ENCODE measurements around the gene MAPK8. TPM values are rescaled to one million over a fixed set of nuclear protein-coding genes. Genes with fewer than 3 reads are reported as not detected.

Gene MAPK8
- total and polyA plus RNA-seq, 9 of the 15 experiments (the other 6 are each of a cell fraction or from before 2014, with no cell fraction given): 6.4 to 159 (median 71.0) TPM

DNA sequence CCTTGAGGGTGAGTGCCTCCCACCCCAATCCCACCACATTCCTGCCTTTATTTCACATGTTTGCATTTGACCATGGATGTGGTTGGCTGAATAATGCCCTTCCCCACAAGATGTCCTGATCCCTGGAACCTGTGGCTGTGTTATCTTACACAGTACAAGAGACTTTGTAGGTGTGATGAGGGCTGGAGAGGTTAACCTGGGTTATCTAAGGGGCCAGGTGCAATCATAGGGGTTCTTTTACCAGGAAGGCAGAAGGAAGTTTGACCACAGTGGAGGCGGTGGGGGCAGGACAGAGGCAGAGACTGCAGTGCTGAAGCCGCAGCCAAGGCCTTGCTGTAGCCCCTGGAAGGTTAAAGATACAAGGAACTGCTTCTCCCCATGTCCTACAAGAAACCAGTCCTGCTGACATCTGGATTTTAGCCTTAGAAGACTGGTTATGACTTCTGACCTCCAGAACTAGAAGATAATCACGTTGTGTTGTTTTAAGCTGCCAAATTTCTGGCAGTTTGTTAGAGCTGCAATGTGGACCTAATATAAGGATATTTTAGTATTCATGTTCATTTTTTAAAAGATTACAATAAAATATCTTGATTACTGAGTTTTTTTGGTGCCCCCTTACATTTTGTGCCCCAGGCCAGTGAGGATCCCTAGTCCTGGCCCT is 161.8 kb downstream of the MAPK8 start (continued):
- TF ChIP-seq, protein P1, sequence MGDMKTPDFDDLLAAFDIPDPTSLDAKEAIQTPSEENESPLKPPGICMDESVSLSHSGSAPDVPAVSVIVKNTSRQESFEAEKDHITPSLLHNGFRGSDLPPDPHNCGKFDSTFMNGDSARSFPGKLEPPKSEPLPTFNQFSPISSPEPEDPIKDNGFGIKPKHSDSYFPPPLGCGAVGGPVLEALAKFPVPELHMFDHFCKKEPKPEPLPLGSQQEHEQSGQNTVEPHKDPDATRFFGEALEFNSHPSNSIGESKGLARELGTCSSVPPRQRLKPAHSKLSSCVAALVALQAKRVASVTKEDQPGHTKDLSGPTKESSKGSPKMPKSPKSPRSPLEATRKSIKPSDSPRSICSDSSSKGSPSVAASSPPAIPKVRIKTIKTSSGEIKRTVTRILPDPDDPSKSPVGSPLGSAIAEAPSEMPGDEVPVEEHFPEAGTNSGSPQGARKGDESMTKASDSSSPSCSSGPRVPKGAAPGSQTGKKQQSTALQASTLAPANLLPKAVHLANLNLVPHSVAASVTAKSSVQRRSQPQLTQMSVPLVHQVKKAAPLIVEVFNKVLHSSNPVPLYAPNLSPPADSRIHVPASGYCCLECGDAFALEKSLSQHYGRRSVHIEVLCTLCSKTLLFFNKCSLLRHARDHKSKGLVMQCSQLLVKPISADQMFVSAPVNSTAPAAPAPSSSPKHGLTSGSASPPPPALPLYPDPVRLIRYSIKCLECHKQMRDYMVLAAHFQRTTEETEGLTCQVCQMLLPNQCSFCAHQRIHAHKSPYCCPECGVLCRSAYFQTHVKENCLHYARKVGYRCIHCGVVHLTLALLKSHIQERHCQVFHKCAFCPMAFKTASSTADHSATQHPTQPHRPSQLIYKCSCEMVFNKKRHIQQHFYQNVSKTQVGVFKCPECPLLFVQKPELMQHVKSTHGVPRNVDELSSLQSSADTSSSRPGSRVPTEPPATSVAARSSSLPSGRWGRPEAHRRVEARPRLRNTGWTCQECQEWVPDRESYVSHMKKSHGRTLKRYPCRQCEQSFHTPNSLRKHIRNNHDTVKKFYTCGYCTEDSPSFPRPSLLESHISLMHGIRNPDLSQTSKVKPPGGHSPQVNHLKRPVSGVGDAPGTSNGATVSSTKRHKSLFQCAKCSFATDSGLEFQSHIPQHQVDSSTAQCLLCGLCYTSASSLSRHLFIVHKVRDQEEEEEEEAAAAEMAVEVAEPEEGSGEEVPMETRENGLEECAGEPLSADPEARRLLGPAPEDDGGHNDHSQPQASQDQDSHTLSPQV (IDR thresholded peaks at IDR 0.05): peak; percentile 94
- TF ChIP-seq NR2C1 (IDR thresholded peaks at IDR 0.05): no peak; the same call in 1 of the 2 replicates
- peak; percentile 31; the same call in 1 of the 2 replicates for TF ChIP-seq NR2C1 (tag; IDR thresholded peaks at IDR 0.05)
- TF ChIP-seq ILF3 (IDR thresholded peaks at IDR 0.05; ENCODE audit: borderline replicate concordance): no peak
- no peak for TF ChIP-seq CCAR2 (IDR thresholded peaks at IDR 0.05; ENCODE audit: low read depth, low read length)
- TF ChIP-seq NFRKB (IDR thresholded peaks at IDR 0.05; ENCODE audit: low read depth): no peak
- peak; percentile 93 for TF ChIP-seq RUNX1 (IDR thresholded peaks at IDR 0.05; ENCODE audit: low read depth)
- peak; percentile 97 for TF ChIP-seq TCF3 (CRISPR knock-in tag; IDR thresholded peaks at IDR 0.05)
- no peak for TF ChIP-seq KAT7 (CRISPR knock-in tag; IDR thresholded peaks at IDR 0.05; ENCODE audit: borderline replicate concordance)
- TF ChIP-seq ZKSCAN1 (IDR thresholded peaks at IDR 0.05; ENCODE audit: low read depth, low read length): 0 out of 2 replicates have a peak, but pooled peaks have one; percentile 14
- no peak for TF ChIP-seq SRF (CRISPR knock-in tag; IDR thresholded peaks at IDR 0.05)
- TF ChIP-seq, protein P2, sequence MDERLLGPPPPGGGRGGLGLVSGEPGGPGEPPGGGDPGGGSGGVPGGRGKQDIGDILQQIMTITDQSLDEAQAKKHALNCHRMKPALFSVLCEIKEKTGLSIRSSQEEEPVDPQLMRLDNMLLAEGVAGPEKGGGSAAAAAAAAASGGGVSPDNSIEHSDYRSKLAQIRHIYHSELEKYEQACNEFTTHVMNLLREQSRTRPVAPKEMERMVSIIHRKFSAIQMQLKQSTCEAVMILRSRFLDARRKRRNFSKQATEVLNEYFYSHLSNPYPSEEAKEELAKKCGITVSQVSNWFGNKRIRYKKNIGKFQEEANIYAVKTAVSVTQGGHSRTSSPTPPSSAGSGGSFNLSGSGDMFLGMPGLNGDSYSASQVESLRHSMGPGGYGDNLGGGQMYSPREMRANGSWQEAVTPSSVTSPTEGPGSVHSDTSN (CRISPR knock-in tag; IDR thresholded peaks at IDR 0.05; ENCODE audit: low read depth): no peak
- TF ChIP-seq, protein P2 (tag; conservative IDR thresholded peaks at IDR 0.05; ENCODE audit: low read depth): no peak; the same call in 1 of the 2 replicates
- TF ChIP-seq NEUROD1 (IDR thresholded peaks at IDR 0.05; ENCODE audit: borderline replicate concordance, low read depth, low read length, partially characterized antibody): no peak
- TF ChIP-seq ZNF140 (CRISPR knock-in tag; IDR thresholded peaks at IDR 0.05): no peak
- TF ChIP-seq, protein P3, sequence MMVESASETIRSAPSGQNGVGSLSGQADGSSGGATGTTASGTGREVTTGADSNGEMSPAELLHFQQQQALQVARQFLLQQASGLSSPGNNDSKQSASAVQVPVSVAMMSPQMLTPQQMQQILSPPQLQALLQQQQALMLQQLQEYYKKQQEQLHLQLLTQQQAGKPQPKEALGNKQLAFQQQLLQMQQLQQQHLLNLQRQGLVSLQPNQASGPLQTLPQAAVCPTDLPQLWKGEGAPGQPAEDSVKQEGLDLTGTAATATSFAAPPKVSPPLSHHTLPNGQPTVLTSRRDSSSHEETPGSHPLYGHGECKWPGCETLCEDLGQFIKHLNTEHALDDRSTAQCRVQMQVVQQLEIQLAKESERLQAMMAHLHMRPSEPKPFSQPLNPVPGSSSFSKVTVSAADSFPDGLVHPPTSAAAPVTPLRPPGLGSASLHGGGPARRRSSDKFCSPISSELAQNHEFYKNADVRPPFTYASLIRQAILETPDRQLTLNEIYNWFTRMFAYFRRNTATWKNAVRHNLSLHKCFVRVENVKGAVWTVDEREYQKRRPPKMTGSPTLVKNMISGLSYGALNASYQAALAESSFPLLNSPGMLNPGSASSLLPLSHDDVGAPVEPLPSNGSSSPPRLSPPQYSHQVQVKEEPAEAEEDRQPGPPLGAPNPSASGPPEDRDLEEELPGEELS (CRISPR knock-in tag; IDR thresholded peaks at IDR 0.05; ENCODE audit: borderline replicate concordance): no peak
- TF ChIP-seq RBM14 (IDR thresholded peaks at IDR 0.05; ENCODE audit: borderline replicate concordance, insufficient read depth, low read depth, low read length): no peak
- TF ChIP-seq CBFA2T3 (IDR thresholded peaks at IDR 0.05): peak; percentile 96
- peak; percentile 93 for TF ChIP-seq STAT5A (IDR thresholded peaks at IDR 0.05; ENCODE audit: borderline replicate concordance, low read length)
- peak; percentile 88 for TF ChIP-seq HDAC2 (IDR thresholded peaks at IDR 0.05)
- no peak; the same call in 1 of the 2 replicates for TF ChIP-seq RAD51 (IDR thresholded peaks at IDR 0.05; ENCODE audit: borderline replicate concordance, low read depth)

Measured in K562 (cell line).